HPDE6-E6E7 (cell line): ENCODE data around the gene FAM222A.

Experiments used
- DNase-seq: peaks from one replicate; pipeline ENCODE4 v3.0.0; 2011; ENCODE audit warnings: missing footprints; ENCODE audit errors: extremely low spot score

Gene FAM222A

DNA sequence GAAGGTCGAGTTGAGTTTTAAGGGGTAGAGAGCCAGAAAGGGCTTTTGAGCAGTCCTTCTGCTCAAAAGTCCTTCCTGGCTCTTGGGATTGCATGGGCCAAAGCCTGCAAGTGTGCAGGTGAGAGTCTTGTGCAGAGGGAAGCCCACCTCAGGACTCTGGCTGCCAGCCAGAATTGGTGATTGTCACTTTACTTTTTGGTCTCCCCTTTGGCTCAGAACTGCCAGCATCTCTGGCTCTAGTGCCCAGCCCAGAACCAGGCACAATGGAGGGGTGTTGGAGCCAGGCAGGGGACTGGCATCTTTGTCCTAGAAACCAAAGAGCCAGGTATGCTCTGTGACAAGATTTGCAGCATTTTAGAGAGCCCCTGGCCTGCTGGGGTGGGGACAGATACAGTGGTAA, 23.5 kb downstream of the FAM222A start:
- no peak for DNase-seq

DNA sequence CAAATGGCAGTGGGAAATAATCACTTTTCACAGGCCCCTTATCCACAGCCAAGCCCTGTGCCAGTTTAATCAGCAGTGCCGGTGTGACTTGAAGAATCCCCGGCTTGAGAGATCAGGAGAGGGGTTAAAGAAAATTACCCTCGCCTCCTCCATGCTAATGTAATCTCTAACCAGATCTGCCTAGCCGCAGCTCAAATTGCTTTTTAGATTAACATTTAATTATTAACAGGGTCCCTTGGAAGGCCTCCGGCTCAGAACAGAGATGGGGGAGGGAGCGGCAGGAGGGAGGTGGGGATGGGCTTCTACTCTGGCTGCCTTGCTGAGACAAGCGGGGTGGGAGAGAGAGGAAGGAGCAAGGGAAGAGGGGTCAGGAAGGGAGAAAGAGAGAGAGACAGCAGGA, 24.0 kb downstream of the FAM222A start:
- DNase-seq: no peak

DNA sequence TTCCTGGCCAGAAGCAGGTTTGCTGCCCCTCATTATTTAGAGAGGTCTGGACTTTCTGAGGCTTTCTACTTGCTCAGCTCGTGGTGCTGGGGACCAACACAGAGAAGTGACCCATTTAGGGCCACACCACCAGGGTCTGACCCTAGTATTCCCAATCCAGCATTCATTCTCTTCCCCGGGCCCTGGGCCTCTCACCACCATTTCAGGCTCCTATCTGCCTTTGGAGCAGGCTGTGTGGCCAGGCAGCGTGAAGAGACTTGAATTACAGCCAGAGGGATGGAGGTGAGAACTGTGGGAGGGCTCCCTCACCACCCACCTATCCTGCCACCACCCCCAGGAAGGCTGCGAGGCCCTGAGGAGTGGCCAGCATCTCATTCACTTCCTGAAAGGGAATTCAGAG, 24.6 kb downstream of the FAM222A start:
- DNase-seq: no peak

GRCh38 chr12:109738878-109739665, 25.4 kb downstream of the FAM222A start:
- DNase-seq: no peak

DNA sequence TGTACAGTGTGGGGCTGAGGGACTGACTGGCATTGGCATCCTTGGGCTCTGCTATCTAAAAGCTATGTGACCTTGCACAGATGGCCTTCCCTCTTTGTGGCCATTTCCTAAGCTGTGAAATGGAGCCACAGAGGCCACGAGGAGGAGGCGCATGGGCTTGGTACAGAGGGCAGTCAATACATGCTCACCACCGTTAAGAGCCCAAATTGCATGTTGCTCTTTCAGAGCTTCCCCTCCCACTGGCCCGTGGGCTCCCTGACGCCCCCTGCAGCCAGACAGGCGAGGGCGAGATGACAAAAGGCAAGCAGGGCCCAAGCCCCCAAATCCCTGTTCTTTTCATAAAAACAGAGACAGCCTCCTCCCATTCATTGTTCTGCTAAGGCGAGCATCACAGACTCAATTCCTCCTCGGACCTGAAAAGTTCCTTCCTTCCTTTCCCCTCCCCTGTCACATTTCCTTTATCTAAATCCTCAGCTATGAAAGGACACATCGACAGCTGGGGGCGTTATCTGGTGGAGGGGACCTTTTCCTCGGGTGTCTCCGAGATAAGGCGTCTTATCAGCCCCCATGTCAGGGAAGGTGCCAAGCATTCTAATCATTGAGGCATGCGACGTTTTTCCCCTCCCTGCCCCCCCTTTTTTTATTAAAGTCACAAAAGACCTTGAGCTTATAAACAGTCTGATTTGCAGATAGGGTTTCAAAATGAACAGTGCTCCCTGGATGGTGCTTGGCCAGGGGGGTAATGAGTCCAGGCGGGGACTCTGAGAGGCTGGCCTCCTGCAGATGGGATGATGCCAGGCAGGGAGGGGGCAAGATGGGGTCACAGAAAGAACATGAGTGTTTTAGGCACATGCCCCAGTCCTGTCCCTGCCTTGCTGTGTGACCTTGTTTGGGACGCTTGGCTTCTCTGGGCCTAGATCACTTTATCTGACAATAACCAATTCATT, 26.4 kb downstream of the FAM222A start:
- DNase-seq: no peak

DNA sequence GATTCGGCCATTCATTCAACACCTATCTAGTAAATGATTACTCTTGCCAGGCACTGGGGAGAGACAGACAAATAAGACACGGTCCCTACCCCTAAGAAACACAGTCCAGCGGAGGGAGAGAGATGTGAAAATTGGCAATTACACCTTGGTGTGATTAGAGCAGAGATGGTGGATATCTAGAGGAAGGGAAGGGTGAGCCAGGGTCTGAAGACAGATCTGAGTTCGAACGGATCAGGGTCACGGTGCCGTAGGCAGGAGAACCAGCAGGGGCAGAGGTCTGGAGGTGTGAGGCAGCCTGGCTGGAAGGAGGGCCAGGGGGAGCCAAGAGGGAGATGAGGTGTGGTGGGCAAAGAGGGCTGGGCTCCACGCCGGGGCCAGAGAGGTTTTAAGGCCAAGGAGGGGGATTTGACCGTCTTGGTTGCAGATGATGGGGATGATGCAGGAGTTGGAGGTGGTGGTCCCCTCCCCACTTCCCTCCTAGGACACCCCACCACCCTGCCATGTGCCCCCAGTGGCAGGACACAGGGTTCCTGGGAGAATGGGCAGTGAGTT, 27.1 kb downstream of the FAM222A start:
- no peak for DNase-seq

GRCh38 chr12:109741286-109741969, 27.8 kb downstream of the FAM222A start:
- DNase-seq: no peak

- DNase-seq: no peak
Observed at GRCh38 chr12:109741970-109742703, 28.5 kb downstream of the FAM222A start.

DNA sequence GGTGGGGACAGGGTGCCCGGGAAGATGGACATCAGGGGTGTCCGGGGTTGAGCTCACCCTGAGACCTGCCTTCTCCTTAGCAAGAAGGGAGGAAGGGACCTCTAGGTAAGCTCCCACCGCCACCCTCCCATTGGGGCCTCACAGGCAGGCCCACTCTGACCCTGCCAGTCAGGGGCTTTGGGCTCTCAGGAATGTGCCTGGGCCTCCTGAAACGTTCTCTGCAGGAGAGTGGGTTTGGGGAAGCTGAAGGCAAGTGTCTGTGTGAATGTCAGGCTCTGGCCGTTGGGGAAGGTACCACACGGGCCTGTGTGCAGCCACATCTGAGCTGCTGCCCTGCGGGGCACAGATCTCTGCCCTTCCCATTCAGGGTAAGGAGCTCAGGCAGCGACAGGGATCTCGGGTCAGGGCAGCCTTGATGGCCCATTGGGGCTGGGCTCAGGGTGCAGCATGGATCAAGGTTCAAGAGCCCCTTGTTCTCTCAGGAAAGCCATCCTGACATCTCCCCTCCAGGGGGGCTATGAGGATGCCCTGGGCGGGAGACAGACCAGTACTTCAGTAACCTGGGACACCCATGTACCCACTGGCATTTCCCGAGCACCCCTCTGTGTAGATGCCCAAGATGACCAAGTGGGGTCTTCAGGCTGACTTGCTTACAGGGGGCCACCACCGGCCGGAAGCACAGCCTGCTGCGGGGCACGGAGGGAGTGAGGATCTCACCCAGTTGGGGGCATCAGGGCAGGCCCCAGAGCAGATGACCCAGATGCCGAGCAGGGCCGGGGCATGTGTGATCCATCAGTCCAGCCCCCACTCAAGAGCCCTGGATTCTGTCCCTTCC, 29.7 kb downstream of the FAM222A start:
- no peak for DNase-seq

GRCh38 chr12:109744026-109744425, 30.4 kb downstream of the FAM222A start:
- DNase-seq: no peak

DNA sequence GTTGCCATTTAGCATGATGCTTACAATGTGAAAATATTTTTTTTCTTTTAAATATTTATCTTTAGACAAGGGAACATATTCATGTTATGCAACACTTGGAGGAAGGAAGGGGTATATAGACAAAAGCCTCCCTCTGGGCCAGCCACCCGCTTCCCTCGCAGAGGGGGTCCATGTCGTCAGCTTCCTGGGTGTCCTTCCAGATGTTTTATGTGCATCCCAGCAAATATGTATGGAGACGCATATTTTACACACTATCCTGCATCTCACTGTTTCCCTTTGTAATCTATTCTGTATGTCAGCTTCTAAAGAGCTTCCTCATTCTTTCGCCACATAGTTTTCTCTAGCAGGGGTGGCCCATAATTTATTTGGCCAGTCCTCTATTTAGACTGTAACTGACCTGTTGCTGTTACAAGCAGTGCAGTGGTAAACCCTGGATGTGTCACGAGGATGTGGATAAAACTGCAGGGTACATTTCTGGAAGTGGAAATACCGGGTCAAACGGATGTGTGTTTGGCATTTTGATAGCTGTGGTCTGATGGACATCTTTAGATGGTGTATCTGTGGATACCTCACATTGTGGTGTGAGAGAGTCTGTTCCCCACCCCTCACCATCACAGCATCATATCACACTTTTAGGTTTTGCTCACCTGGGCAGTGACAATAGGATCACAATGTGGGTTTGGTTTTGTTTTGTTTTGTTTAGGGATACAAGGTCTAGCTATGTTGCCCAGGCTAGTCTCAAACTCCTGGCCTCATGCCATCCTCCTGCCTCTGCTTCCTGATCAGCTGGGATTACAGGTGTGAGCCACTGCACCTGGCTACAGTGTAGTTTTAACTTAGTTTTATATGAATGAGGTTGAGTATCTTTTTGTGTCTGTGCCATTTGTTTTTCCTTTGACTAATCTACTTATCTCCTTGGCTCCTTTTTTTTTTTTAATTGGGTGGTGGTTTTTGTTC, 31.6 kb downstream of the FAM222A start:
- no peak for DNase-seq

DNA sequence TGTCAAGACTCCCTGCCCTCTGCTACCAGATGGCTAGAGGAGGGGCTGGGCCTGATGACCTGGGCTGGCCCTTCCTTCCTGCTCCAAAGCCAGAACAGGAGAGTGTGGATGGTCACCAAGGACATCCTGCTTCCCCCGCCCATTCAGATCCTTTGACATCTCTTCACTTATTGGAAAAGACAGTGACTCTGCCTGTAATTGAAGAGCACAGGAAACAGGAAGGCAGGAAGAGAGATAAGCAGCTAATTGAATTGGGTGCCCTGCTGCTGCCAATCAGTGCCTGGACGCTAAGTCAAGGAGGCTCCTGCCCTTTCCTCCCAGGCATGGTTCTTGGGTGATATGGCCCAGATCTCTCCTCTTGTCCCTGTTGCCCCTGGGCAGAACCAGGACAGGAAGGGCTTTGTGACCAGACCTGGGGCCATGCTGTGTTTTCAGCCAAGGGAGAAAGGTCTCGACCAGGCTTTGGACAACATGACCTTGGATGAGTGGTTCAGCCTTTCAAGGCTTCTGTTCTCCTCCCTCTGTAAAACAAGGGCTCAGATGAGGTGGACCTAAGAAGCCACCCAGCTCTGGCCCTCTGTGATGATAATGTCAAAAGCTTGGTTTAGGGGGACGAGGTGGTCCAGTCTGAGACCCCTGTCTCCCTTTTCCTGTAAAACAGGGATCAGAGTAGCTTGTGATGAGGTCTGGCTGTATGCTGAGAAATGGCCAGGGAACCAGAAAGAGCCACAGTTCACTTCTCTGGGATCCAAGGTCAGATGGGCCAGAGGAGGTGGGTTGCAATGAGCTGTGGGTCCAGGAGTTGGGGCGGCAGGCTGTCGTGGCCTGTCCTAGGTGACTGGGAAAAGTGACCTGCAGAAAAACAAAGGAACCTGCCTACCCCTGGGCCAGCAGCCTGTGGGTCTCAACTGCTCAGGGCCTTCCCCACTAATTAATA, 38.8 kb downstream of the FAM222A start:
- DNase-seq: no peak

- DNase-seq: no peak
Observed at GRCh38 chr12:109753054-109753401, 39.4 kb downstream of the FAM222A start.

- no peak for DNase-seq
Observed at GRCh38 chr12:109753959-109754358, 40.3 kb downstream of the FAM222A start.

DNA sequence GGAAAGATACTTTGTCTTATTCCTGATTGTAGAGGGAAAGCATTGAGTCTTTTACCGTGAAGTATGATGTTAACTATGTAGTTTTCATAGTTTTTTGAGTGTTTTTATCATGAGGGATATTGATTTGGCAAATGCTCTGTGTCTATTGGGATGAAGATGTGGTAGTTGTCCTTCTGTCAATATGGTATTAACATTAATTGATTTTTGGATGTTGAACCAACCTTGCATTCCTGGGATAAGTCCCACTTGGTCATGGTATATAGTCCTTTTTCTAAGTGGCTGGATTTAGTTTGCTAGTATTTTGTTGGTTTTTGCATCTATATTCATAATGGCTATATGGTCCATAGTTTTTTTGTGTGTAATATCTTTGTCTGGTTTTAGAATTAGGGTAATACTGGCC, 42.8 kb downstream of the FAM222A start:
- no peak for DNase-seq

- DNase-seq: no peak
Observed at GRCh38 chr12:109757671-109758265, 44.1 kb downstream of the FAM222A start.
